HG03520 (cell line): Measurements from ENCODE around the gene INSL6.
A peak's percentile ranks its signal among the peaks of the same experiment; 100 is the strongest.
"Not testable (repeated sequence)": the region's sequence is repeated elsewhere in the genome, so short reads cannot be mapped to it uniquely, and the experiment has no call there.

Experiments
- ATAC-seq: cut with Tn5 transposase; IDR thresholded peaks from one replicate; pipeline ENCODE4 v1.9.1; 2021; ENCODE audit warnings: mild to moderate bottlenecking, moderate library complexity; ENCODE audit not compliant: unreplicated experiment

Gene INSL6

GRCh38 chr9:5185220-5185840, at the start of gene INSL6:
TSS of gene INSL6 (minus strand) at chr9:5185639. CDS start at chr9:5185602, 37 bp downstream.
- no peak for ATAC-seq

GRCh38 chr9:5231212-5231611, 45.8 kb upstream of the INSL6 start, which contains the start of gene INSL4:
TSS of gene INSL4 (plus strand) at chr9:5231419. CDS start at chr9:5231524, 105 bp downstream.
- no peak for ATAC-seq

GRCh38 chr9:5230554-5230953, 45.1 kb upstream of the INSL6 start:
- no peak for ATAC-seq

GRCh38 chr9:5205071-5205470, 19.6 kb upstream of the INSL6 start:
- ATAC-seq, result no peak

- no peak for ATAC-seq
These were observed 10.0 kb upstream of the INSL6 start for GRCh38 chr9:5195463-5195862.

GRCh38 chr9:5193345-5193744, 7.9 kb upstream of the INSL6 start:
- no peak for ATAC-seq

GRCh38 chr9:5191985-5192384, 6.5 kb upstream of the INSL6 start:
- ATAC-seq, result no peak

GRCh38 chr9:5188060-5188984, 2.9 kb upstream of the INSL6 start:
- ATAC-seq, result no peak

GRCh38 chr9:5186416-5187169, 1.2 kb upstream of the INSL6 start:
- peak; percentile 43 for ATAC-seq

GRCh38 chr9:5184776-5185175, 663 bp downstream of the INSL6 start:
- ATAC-seq, result no peak

GRCh38 chr9:5180631-5181030, 4.8 kb downstream of the INSL6 start:
- not testable (repeated sequence) for ATAC-seq

GRCh38 chr9:5178126-5178805, 7.2 kb downstream of the INSL6 start:
- no peak for ATAC-seq

GRCh38 chr9:5146241-5146640, 39.2 kb downstream of the INSL6 start:
- no peak for ATAC-seq

- ATAC-seq, result no peak
These were observed 41.2 kb downstream of the INSL6 start for GRCh38 chr9:5144217-5144616.

GRCh38 chr9:5140151-5140550, 45.3 kb downstream of the INSL6 start:
- ATAC-seq, result no peak

GRCh38 chr9:5122516-5122915, 62.9 kb downstream of the INSL6 start:
- ATAC-seq, result no peak

GRCh38 chr9:5122116-5122515, 63.3 kb downstream of the INSL6 start:
- ATAC-seq, result no peak

- ATAC-seq, result no peak
These were observed 71.3 kb downstream of the INSL6 start for GRCh38 chr9:5113994-5114748.
